AG09309 (cell line): Measurements from ENCODE around the gene YAP1.

Experiments
- DNase-seq: peaks from one replicate; pipeline ENCODE4 v3.0.0-alpha.2; 2010; ENCODE audit warnings: low read depth
- H3K4me3 ChIP-seq: 2 replicates; pipeline ENCODE4 v1.5.1; 2011; ENCODE audit warnings: mild to moderate bottlenecking, low read depth, low read length, moderate library complexity; ENCODE audit not compliant: control insufficient read depth
- TF ChIP-seq, protein P1 (sequence below): IDR thresholded peaks from 2 replicates; pipeline ENCODE4 v1.5.1; 2011; ENCODE audit warnings: mild to moderate bottlenecking, low read depth, low read length, inconsistent platforms; ENCODE audit not compliant: insufficient read depth, control insufficient read depth; ENCODE audit errors: missing control alignments

Gene YAP1

DNA sequence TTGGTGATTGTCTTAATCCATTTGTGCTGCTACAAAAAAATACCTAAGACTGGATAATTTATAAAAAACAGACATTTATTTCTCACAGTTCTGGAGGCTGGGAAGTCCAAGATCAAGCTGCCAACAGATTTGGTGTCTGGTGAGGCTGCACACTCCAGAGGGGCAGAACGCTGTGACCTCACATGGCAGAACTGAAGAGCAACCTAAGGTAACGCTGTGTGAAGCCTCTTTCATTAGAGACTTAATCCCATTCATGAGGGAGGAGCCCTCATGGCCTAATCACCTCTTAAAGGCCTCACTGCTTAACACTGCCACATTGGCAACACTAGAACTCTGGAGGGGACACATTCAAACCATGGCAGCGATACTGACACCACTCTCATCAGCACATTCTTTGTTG is 164.4 kb downstream of the YAP1 start:
- TF ChIP-seq, protein P1, sequence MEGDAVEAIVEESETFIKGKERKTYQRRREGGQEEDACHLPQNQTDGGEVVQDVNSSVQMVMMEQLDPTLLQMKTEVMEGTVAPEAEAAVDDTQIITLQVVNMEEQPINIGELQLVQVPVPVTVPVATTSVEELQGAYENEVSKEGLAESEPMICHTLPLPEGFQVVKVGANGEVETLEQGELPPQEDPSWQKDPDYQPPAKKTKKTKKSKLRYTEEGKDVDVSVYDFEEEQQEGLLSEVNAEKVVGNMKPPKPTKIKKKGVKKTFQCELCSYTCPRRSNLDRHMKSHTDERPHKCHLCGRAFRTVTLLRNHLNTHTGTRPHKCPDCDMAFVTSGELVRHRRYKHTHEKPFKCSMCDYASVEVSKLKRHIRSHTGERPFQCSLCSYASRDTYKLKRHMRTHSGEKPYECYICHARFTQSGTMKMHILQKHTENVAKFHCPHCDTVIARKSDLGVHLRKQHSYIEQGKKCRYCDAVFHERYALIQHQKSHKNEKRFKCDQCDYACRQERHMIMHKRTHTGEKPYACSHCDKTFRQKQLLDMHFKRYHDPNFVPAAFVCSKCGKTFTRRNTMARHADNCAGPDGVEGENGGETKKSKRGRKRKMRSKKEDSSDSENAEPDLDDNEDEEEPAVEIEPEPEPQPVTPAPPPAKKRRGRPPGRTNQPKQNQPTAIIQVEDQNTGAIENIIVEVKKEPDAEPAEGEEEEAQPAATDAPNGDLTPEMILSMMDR, result no peak
- DNase-seq, result no peak
- no peak overlapping the region for H3K4me3 ChIP-seq

DNA sequence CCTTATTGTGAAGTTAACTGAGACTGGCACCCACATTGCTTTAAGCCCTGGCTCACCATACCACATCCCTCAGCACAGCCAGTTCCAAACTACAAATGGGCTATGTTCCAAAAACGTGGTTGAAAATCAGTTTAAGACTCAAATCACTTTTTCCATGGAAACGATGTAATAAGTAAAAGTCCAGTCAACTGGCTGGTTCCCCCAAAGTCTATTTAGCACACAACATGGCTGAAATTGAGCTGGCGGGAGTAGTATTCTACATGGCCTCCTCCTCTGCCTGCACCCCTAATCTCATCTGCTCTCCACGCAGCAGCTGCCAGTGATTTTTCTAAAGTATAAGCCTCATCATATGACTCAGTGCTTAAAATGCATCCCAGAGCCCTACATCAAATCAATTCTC is 166.1 kb downstream of the YAP1 start:
- H3K4me3 ChIP-seq, result no peak overlapping the region
- TF ChIP-seq, protein P1, result no peak
- no peak for DNase-seq

DNA sequence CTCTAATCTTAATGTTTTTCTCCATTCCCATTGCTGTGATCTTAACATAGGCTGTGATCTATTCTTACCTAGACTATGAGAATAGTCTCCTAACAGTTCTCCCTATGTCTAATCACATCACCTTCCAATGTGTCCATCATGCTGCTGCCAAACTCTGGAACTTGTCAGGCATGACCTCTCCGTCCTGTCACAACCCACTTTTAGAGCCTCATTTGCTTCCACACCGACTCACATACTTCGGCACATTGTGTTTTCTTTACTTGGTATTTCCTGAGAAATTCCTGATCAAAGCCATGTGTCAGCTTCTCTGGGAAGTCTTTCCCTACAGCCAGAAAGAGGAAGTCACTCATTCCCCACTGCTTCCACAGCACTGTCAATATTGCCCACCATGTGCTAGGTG is 166.5 kb downstream of the YAP1 start:
- DNase-seq, result no peak
- TF ChIP-seq, protein P1, result no peak
- no peak overlapping the region for H3K4me3 ChIP-seq

DNA sequence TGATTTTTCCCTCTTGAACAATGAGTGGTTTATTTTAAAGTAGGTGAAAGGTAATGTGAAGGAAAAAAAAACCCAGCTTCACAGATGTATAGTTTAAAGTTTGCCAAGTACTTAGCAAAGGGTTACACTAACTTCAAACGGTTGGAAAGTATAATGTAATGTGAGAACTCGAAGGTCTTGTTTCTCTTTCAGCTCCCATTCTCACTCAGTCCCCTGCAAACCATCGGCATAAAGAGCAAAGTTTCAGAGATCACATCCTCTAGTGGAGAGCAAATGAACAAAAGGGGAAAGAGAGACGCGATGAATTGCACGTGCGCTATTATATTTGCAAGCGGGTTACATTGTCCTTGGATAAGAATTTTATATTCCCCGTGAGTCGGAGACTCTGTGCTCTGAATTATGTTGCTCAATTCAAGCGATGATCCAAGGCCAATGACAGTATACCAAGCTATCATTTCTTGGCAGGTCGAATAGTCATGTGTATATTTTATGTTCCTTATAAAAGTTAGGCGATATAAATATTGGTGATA is 169.5 kb downstream of the YAP1 start:
- DNase-seq, result peak; percentile 43
- no peak overlapping the region for H3K4me3 ChIP-seq
- TF ChIP-seq, protein P1, result peak; percentile 43

DNA sequence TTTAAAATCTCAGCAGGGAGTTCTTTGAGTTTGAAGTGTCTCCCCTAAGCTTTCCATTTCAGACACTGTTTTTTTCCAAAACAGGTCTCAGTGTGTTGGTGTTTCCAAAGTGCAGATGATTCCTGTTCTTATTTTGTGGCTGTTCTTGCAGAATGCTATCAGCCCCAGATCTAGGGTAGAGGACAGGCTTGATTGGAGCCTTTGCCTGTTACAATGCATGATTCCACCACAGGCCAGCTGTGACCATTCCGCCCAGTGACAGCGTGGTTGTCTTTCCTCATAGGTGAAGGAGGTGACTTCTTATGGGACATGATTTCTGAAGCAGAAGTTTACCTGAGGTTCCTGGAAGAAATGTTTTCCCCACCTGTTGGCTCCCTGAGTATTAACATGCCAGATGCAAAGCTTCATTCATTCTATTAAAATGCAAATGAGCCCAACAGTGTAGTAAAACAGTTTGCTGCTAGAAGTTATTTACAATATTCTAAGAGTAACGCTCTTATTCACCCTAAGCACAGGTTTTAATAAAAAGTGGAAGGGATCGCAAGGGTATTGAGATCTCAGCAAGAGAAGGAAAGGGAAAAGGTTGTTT is 170.1 kb downstream of the YAP1 start:
- TF ChIP-seq, protein P1, result no peak
- no peak overlapping the region for H3K4me3 ChIP-seq
- no peak for DNase-seq
